ENCODE data around the gene INPP5A. TPM values are rescaled to one million over a fixed set of nuclear protein-coding genes. Genes with fewer than 3 reads are reported as not detected.

Gene INPP5A
- total RNA-seq, 1 experiment from 2014 or later = 44.5 TPM

DNA sequence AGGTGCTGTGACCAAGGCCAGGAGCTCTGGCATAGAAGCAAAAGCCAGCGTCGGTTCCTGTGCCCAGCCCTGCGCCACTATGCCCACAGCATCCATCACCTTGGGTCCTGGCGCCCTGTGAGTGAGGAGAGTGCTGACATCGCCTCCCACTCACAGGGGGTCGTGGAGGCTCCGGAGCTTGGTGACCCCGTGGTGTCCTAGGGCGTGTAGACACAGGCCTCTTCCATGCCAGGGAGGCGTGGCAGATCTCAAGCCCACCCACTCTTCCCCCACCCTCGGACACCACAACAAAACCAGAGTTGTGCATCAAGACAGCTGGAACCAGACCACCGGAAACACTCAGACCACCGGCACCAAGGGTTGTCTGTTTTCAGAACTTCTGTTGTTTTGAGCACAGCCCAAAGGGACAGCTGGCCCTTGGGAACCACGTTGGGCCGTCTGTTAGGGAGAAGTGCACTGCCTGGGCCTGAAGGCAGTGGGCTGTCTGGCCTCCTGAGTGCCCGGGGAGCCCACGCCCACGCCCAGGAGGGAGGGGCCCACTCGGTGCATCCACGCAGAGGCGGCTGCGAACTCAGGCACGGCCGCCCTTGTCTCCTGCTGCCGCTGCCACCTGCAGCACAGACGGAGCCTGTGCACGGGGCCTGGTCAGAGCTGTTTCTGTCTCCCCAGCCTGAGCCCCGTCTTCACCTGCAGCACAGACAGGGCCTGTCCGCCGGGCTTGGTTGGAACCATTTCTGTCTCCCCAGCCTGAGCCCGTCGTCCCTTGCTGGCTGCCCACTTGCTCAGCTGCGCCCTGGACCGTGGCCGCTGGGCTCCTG is 106.3 kb downstream of the INPP5A start:
- H3K27ac Mint-ChIP-seq (ENCODE audit: unreplicated experiment) = no peak overlapping the region
- no peaks in the 10 kb centered on the region for H3K27me3 Mint-ChIP-seq (ENCODE audit: insufficient read depth, unreplicated experiment)
- no peaks in the 10 kb centered on the region for H3K27me3 ChIP-seq (replicated peaks; ENCODE audit: control insufficient read depth, insufficient read depth, low read length)
- no peak overlapping the region for H3K4me3 ChIP-seq (ENCODE audit: low read depth, low read length)
- TF ChIP-seq, protein P1, sequence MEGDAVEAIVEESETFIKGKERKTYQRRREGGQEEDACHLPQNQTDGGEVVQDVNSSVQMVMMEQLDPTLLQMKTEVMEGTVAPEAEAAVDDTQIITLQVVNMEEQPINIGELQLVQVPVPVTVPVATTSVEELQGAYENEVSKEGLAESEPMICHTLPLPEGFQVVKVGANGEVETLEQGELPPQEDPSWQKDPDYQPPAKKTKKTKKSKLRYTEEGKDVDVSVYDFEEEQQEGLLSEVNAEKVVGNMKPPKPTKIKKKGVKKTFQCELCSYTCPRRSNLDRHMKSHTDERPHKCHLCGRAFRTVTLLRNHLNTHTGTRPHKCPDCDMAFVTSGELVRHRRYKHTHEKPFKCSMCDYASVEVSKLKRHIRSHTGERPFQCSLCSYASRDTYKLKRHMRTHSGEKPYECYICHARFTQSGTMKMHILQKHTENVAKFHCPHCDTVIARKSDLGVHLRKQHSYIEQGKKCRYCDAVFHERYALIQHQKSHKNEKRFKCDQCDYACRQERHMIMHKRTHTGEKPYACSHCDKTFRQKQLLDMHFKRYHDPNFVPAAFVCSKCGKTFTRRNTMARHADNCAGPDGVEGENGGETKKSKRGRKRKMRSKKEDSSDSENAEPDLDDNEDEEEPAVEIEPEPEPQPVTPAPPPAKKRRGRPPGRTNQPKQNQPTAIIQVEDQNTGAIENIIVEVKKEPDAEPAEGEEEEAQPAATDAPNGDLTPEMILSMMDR (IDR thresholded peaks at IDR 0.05; ENCODE audit: insufficient read depth in 1 of 2, low read depth in 1 of 2, low read length in 1 of 2, severe bottlenecking in 1 of 2, unreplicated experiment in 1 of 2) = no peak
- no peak overlapping the region for H3K4me3 Mint-ChIP-seq (ENCODE audit: unreplicated experiment)
- POLR2A ChIA-PET = no interaction called here
- intact Hi-C loops (cut with micrococcal nuclease; ENCODE audit: unreplicated experiment) = no loop called here
- no peaks in the 10 kb centered on the region for H3K4me1 ChIP-seq
- CTCF ChIA-PET = no interaction called here
- H3K36me3 ChIP-seq (ENCODE audit: control insufficient read depth, insufficient read depth, low read length) = no peaks in the 10 kb centered on the region
- no peak for DNase-seq
- H3K4me1 Mint-ChIP-seq (ENCODE audit: low read depth, unreplicated experiment) = no peaks in the 10 kb centered on the region
- no TSS peak for BruUV-seq (replicated peaks)
- no peaks in the 10 kb centered on the region for H3K9me3 ChIP-seq
- no peaks in the 10 kb centered on the region for H3K9me3 Mint-ChIP-seq (ENCODE audit: unreplicated experiment)
- H3K36me3 Mint-ChIP-seq (ENCODE audit: insufficient read depth, unreplicated experiment) = peaks cover 10% of the 10 kb centered on the region

DNA sequence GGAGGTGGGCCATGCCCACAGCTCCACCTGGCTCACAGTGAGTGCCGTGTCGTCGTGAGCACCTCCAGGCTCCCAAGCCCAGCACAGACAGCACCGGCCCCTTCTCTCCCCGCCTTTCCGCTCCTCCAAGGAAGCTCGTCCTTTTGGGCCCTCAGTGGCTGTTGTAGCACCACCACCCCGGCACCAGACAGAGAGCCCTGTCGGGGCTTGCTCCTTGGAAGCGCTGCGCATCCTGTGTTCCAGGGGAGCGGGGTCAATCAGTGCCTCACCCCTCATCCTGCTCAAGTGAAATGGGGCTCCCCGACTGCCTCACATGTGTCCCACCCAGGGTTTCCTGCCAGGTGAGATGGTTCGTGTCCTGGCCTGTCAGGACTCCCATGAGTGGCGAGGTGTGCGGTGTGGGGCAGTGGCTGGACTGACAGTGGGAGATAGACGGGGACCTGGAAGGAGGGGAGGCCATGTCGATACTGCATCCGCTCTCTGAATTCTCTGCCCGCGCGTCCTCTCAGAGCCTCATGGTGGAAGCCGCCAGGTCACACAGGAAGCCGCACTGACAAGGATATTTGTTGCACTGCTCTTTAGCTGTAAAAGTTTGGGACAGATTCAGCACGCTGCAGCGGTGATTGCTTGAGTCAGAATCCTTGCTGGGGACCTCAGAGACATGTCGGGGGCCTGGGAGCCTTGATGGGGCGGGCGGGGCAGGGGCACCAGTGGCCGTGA is 107.1 kb downstream of the INPP5A start:
- no peaks in the 10 kb centered on the region for H3K4me1 Mint-ChIP-seq (ENCODE audit: low read depth, unreplicated experiment)
- no peaks in the 10 kb centered on the region for H3K36me3 ChIP-seq (ENCODE audit: control insufficient read depth, insufficient read depth, low read length)
- H3K36me3 Mint-ChIP-seq (ENCODE audit: insufficient read depth, unreplicated experiment) = peaks cover 10% of the 10 kb centered on the region
- DNase-seq = no peak
- ChIA-PET CTCF (no interaction called here), POLR2A (no interaction called here)
- no peaks in the 10 kb centered on the region for H3K4me1 ChIP-seq
- no peak overlapping the region for H3K4me3 ChIP-seq (ENCODE audit: low read depth, low read length)
- no peaks in the 10 kb centered on the region for H3K27me3 Mint-ChIP-seq (ENCODE audit: insufficient read depth, unreplicated experiment)
- BruUV-seq (replicated peaks) = no TSS peak
- no peaks in the 10 kb centered on the region for H3K27me3 ChIP-seq (replicated peaks; ENCODE audit: control insufficient read depth, insufficient read depth, low read length)
- H3K9me3 ChIP-seq = no peaks in the 10 kb centered on the region
- H3K4me3 Mint-ChIP-seq (ENCODE audit: unreplicated experiment) = no peak overlapping the region
- intact Hi-C loops (cut with micrococcal nuclease; ENCODE audit: unreplicated experiment) = no loop called here
- H3K27ac Mint-ChIP-seq (ENCODE audit: unreplicated experiment) = no peak overlapping the region
- H3K9me3 Mint-ChIP-seq (ENCODE audit: unreplicated experiment) = no peaks in the 10 kb centered on the region
- TF ChIP-seq, protein P1 (IDR thresholded peaks at IDR 0.05; ENCODE audit: insufficient read depth in 1 of 2, low read depth in 1 of 2, low read length in 1 of 2, severe bottlenecking in 1 of 2, unreplicated experiment in 1 of 2) = no peak

DNA sequence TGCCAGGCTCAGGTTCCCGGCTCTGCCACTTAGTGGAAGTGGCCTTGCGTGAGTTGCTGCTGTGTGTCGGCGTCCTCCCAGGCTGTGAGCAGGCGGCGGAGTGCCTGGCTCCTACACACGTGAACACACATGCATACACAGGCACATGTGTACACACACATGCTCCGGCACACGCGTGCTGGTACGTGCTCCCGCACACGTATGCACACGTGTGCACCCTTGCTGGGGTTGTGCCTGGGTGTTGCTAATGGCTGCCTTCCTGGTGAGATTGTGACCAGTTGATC is 107.6 kb downstream of the INPP5A start:
- Mint-ChIP-seq H3K27me3 (ENCODE audit: insufficient read depth, unreplicated experiment) (no peaks in the 10 kb centered on the region), H3K4me3 (ENCODE audit: unreplicated experiment) (no peak overlapping the region), H3K27ac (ENCODE audit: unreplicated experiment) (no peak overlapping the region), H3K4me1 (ENCODE audit: low read depth, unreplicated experiment) (no peaks in the 10 kb centered on the region), H3K36me3 (ENCODE audit: insufficient read depth, unreplicated experiment) (peaks cover 6% of the 10 kb centered on the region), H3K9me3 (ENCODE audit: unreplicated experiment) (no peaks in the 10 kb centered on the region)
- BruUV-seq (replicated peaks) = no TSS peak
- intact Hi-C loops (cut with micrococcal nuclease; ENCODE audit: unreplicated experiment) = no loop called here
- no peaks in the 10 kb centered on the region for H3K4me1 ChIP-seq
- H3K36me3 ChIP-seq (ENCODE audit: control insufficient read depth, insufficient read depth, low read length) = no peaks in the 10 kb centered on the region
- ChIA-PET CTCF (no interaction called here), POLR2A (no interaction called here)
- TF ChIP-seq, protein P1 (IDR thresholded peaks at IDR 0.05; ENCODE audit: insufficient read depth in 1 of 2, low read depth in 1 of 2, low read length in 1 of 2, severe bottlenecking in 1 of 2, unreplicated experiment in 1 of 2) = no peak
- no peak for DNase-seq
- no peaks in the 10 kb centered on the region for H3K9me3 ChIP-seq
- H3K4me3 ChIP-seq (ENCODE audit: low read depth, low read length) = no peak overlapping the region
- H3K27me3 ChIP-seq (replicated peaks; ENCODE audit: control insufficient read depth, insufficient read depth, low read length) = no peaks in the 10 kb centered on the region
